T-helper 2 cell treated with Interferon-gamma antibody and Interleukin-4, amounts not matched to agents 100 ng/mL and 5 ng/mL, for 36 hours (primary cell): ENCODE data around the gene RASD1. TPM values are rescaled to one million over a fixed set of nuclear protein-coding genes. Genes with fewer than 3 reads are reported as not detected.
"Not testable (repeated sequence)": the region's sequence is repeated elsewhere in the genome, so short reads cannot be mapped to it uniquely, and the experiment has no call there.

ENCODE experiments used
- intact Hi-C: fragments of 100-400 bp; cut with micrococcal nuclease; formaldehyde crosslinking; loops from one replicate; pipeline ENCODE4 v1.15.1; 2023
- total RNA-seq: library from RNA; stranded (reverse); gene quantifications from 2 replicates; pipeline ENCODE4 v1.2.3, GENCODE V29; 2022

RASD1 gene
- total RNA-seq, 1 donor from 2014 or later = 0.82 TPM

- intact Hi-C loops = loop anchor here (5.0 kb wide), 2 partner anchors 539 to 961 kb away; partner anchors contain the start of genes ATPAF2 and GID4
These were observed 1.8 kb upstream of the RASD1 start for GRCh38 chr17:17497845-17498520.

- intact Hi-C loops = loop anchor here (5.0 kb wide), 2 partner anchors 540 to 960 kb away; partner anchors contain the start of genes ATPAF2 and GID4
These were observed 1.1 kb upstream of the RASD1 start for GRCh38 chr17:17497065-17497844.

- intact Hi-C loops = loop anchor here (1.0 to 5.0 kb wide), 7 partner anchors 18 to 958 kb away; partner anchors contain the start of genes ATPAF2, GID4 and PEMT
These were observed 533 bp downstream of the RASD1 start for GRCh38 chr17:17495536-17496188.

DNA sequence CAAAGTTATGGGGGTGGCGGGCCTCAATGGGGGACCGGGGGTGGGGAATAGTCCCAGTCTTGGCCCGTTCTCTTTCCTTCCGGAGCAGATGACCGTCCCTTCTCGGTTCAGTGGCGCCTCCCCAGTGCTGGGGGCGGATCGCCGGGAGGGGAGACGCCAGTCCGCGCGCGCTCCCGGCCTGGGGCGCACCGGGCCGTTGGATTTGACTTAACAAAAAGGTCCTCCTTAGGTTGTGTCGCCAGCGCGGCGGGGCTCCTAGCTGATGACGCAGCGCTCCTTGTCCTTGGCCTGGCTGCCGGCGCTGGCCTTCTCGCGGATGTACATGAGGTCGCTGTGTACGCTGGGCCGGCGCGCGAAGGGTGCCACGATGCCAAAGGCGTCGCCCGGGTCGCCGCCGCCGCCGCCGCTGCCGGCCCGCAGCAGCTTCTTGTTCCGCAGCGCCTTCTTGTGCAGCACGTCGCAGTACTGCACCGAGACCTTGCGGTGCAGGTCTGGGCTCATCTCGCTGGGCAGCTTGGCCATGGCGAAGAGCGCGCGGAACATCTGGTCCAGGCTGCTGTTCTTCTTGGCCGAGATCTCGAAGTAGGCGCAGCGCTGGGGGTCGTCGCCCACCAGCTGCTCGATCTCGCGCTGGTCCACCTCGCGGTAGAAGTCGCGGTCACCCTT is 1.2 kb downstream of the RASD1 start:
- intact Hi-C loops = loop anchor here (5.0 kb wide), 2 partner anchors 542 to 958 kb away; partner anchors contain the start of genes ATPAF2 and GID4

GRCh38 chr17:17494499-17494869 is 1.7 kb downstream of the RASD1 start:
- intact Hi-C loops = no loop called here

GRCh38 chr17:17493986-17494466 is 2.2 kb downstream of the RASD1 start:
- intact Hi-C loops = no loop called here

DNA sequence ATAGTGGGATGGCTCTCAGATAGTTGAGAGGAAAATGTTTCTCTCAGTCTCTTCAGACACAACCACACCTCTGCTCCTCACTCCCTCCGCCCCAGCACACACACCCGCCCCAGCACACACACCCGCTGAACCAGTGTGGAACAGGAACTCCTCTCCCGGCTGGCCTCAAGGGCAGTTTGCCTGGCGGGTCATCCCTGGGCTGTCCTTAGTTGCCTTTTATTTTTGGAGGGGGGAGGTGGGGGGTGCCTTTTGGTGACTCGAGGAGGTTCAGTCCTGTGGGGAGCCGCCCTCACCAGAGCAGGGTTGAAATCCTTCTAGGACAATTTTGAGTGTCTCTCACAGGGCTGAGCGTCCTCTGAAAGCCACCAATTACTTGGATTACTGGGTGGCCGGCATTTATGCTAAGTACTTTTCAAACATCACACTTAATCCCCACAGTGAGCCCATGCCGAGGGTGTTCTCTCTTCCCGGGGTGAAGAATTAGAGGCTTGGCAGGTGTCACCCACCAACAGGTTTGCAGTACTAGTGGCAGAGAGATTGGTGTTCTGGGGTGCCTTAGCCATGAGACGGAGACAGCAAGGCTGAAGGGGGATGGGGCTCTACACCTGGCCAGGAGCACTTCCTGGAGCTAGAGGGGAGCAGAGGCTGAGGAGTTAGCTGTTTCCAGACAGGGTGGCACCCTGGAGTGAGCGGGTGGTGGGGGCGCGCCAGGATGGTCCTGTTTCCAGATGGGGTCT is 2.8 kb downstream of the RASD1 start:
- intact Hi-C loops = no loop called here

- intact Hi-C loops = no loop called here
These were observed 3.6 kb downstream of the RASD1 start for GRCh38 chr17:17492571-17492970.

GRCh38 chr17:17492085-17492484 is 4.1 kb downstream of the RASD1 start:
- intact Hi-C loops = no loop called here

DNA sequence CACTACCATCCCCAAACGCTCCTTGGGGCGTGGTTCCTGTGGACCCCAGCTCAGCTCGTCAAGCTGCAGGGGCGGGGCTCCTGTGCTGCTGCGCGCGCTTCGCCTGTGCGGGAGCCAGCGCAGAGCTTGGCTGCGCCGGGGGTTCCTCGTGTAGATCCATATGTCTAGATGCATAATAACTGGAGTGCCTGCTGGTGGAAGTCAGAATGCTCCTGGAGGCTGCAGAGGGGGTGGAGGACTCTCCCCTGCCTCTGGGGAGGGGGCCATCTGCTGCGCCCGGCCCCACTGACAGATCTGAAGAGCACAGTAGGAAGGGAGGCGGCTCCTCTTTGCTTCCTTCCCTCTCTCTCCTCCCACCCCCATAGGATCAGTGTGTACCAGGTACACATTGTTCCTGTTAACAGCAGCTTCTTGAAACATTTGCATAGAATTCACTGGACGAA is 4.6 kb downstream of the RASD1 start:
- intact Hi-C loops = no loop called here

GRCh38 chr17:17491031-17491471 is 5.1 kb downstream of the RASD1 start:
- intact Hi-C loops = no loop called here

DNA sequence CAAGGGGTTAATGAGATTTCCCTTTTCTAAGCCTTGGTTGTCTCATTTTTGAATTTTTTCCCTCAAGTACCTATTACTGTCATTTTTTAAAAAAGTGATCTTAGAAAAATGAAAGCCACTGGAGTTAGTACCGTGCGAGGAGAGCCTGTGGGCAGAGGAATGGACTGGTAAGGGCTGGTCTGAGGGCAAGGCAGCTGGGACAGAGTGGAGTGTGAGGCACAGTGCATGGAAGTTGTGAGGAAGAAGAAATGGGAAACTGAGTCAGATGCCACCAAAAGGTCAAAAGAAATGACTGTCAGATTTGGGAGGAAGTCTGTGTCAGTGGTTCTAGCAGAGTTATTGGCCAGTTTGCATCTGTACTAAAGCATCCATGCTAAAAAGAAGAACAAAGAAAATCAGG is 8.2 kb downstream of the RASD1 start:
- intact Hi-C loops = no loop called here

GRCh38 chr17:17486416-17486815 is 9.8 kb downstream of the RASD1 start:
- intact Hi-C loops = not testable (repeated sequence)

DNA sequence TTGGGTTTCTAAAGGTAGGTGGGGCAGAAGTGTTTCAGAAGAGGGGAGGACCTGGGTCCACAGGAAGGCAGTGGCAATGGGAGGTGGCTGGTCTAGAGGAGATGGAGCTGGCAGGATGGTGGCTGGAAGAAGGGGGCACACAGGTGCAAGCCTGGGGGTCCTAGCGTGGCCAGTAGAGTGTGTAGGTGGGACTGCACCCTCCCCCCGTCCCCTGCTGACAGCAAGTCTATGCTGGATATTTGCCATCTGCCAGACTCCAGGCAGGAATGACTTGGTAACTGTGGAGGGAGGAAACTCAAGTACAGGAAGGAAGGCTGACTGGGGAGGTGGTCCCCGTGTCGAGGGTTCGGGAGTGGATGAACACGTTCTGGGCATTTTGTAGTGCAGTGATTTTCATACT is 10.8 kb downstream of the RASD1 start:
- intact Hi-C loops = no loop called here

GRCh38 chr17:17484451-17484899 is 11.7 kb downstream of the RASD1 start:
- intact Hi-C loops = no loop called here

GRCh38 chr17:17481860-17482259 is 14.3 kb downstream of the RASD1 start:
- intact Hi-C loops = no loop called here

DNA sequence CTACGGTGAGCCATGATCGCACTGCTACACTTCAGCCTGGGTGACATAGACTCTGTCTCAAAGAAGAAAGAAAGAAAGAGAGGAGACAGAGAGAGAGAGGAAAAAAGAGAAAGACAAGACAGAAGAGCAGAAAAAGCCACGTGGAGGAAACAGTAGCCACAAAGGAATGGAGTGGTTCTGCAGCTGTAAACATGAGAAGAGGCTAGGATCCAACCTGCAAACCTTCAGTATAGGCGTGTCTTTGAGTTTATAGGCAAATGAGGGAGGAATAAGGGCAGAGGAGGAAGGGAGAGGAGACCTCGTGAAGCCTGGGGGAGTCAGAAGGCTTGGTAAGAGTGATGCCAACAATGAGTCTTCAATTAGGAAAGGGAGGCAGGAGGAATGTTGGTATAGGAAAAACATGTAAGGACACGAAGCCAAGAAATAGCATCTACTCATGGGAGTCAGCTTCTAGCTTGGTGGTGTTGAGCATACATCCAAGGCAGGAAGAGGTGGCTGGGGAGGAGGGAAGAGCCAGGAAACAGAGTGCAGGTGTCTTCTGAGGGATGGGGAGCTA is 15.5 kb downstream of the RASD1 start:
- intact Hi-C loops = no loop called here

GRCh38 chr17:17479209-17479608 is 17.0 kb downstream of the RASD1 start:
- intact Hi-C loops = loop anchor here (5.0 to 10.0 kb wide), 3 partner anchors 496 to 836 kb away; partner anchors contain the start of genes DRC3, SMCR8, TOM1L2 and TOP3A

- intact Hi-C loops = loop anchor here (1.0 to 10.0 kb wide), 5 partner anchors 19 to 838 kb away; partner anchors contain the start of genes DRC3, PEMT, RASD1 and SMCR8
These were observed 19.2 kb downstream of the RASD1 start, which contains the start of gene MED9 for GRCh38 chr17:17476865-17477467. Gene MED9, plus strand, starts transcription at chr17:17477000. Its CDS starts 42 bp downstream, at chr17:17477042.
